H9 (cell line): ENCODE measurements around the gene SNX21. TPM values are rescaled to one million over a fixed set of nuclear protein-coding genes. Genes with fewer than 3 reads are reported as not detected.

ENCODE experiments used
- DNase-seq: peaks from one replicate; pipeline ENCODE4 v3.0.0-alpha.2; 2017
- H2AFZ ChIP-seq: one replicate; pipeline ENCODE4 v1.6.1; 2013; ENCODE audit warnings: mild to moderate bottlenecking, low read length, control low read depth, moderate library complexity
- H2AK5ac ChIP-seq: 2 replicates; pipeline ENCODE4 v1.6.1; 2013; ENCODE audit warnings: low read length, control low read depth, mixed read lengths; ENCODE audit not compliant: insufficient read length
- H2BK120ac ChIP-seq: one replicate; pipeline ENCODE4 v1.6.1; 2013; ENCODE audit warnings: low read depth, mild to moderate bottlenecking, low read length, control low read depth, inconsistent platforms; ENCODE audit not compliant: poor library complexity, severe bottlenecking
- H2BK12ac ChIP-seq: 2 replicates; pipeline ENCODE4 v1.6.1; 2013; ENCODE audit warnings: low read length, control low read depth, mixed read lengths, low read depth; ENCODE audit not compliant: insufficient read length
- H2BK15ac ChIP-seq: 2 replicates; pipeline ENCODE4 v1.6.1; 2013; ENCODE audit warnings: low read depth, low read length, control low read depth
- H2BK20ac ChIP-seq: one replicate; pipeline ENCODE4 v1.6.1; 2013; ENCODE audit warnings: low read depth, mild to moderate bottlenecking, low read length, control low read depth, inconsistent platforms; ENCODE audit not compliant: poor library complexity, severe bottlenecking
- H2BK5ac ChIP-seq: 2 replicates; pipeline ENCODE4 v1.6.1; 2013; ENCODE audit warnings: low read length, control low read depth, mixed read lengths; ENCODE audit not compliant: insufficient read length
- H3K14ac ChIP-seq: 2 replicates; pipeline ENCODE4 v1.6.1; 2013; ENCODE audit warnings: low read length, control low read depth; ENCODE audit not compliant: insufficient read depth
- H3K18ac ChIP-seq: 2 replicates; pipeline ENCODE4 v1.6.1; 2013; ENCODE audit warnings: low read depth, mild to moderate bottlenecking, mixed read lengths, low read length, control low read depth; ENCODE audit not compliant: insufficient read length
- H3K23ac ChIP-seq: 2 replicates; pipeline ENCODE4 v1.6.1; 2013; ENCODE audit warnings: low read length, control low read depth, mixed read lengths, low read depth; ENCODE audit not compliant: insufficient read length
- H3K23me2 ChIP-seq: 2 replicates; pipeline ENCODE4 v1.6.1; 2013; ENCODE audit warnings: low read depth, mild to moderate bottlenecking, mixed read lengths, low read length, control low read depth; ENCODE audit not compliant: insufficient read length, poor library complexity, severe bottlenecking
- H3K27ac ChIP-seq: 2 replicates; pipeline ENCODE4 v1.5.1; 2013; ENCODE audit warnings: low read length, control low read depth, mixed read lengths, low read depth; ENCODE audit not compliant: insufficient read length
- H3K27me3 ChIP-seq: 2 replicates; pipeline ENCODE4 v1.6.1; 2013; ENCODE audit warnings: low read length, control low read depth, inconsistent platforms; ENCODE audit not compliant: insufficient read depth
- H3K4ac ChIP-seq: 2 replicates; pipeline ENCODE4 v1.6.1; 2013; ENCODE audit warnings: low read depth, mild to moderate bottlenecking, control low read depth, inconsistent platforms, low read length, moderate library complexity
- H3K4me1 ChIP-seq: 2 replicates; pipeline ENCODE4 v1.6.1; 2013; ENCODE audit warnings: low read length, control low read depth, inconsistent platforms; ENCODE audit not compliant: insufficient read depth
- H3K4me2 ChIP-seq: 2 replicates; pipeline ENCODE4 v1.6.1; 2013; ENCODE audit warnings: low read length, control low read depth, mixed read lengths; ENCODE audit not compliant: insufficient read length, insufficient read depth
- H3K56ac ChIP-seq: 2 replicates; pipeline ENCODE4 v1.6.1; 2013; ENCODE audit warnings: low read depth, mild to moderate bottlenecking, mixed read lengths, low read length, control low read depth; ENCODE audit not compliant: insufficient read length
- H3K79me1 ChIP-seq: 2 replicates; pipeline ENCODE4 v1.6.1; 2013; ENCODE audit warnings: low read depth, mild to moderate bottlenecking, moderate library complexity, low read length, control low read depth, inconsistent platforms; ENCODE audit not compliant: insufficient read depth, poor library complexity, severe bottlenecking
- H3K79me2 ChIP-seq: 2 replicates; pipeline ENCODE4 v1.6.1; 2013; ENCODE audit warnings: low read length, control low read depth, inconsistent platforms; ENCODE audit not compliant: insufficient read depth
- H3K9ac ChIP-seq: 2 replicates; pipeline ENCODE4 v1.6.1; 2013; ENCODE audit warnings: low read length, control low read depth, mixed read lengths; ENCODE audit not compliant: insufficient read length; ENCODE audit errors: extremely low read depth
- H3K9me3 ChIP-seq: one replicate; pipeline ENCODE4 v1.6.1; 2013; ENCODE audit warnings: low read depth, low read length, inconsistent platforms; ENCODE audit not compliant: control insufficient read depth
- H3T11ph ChIP-seq: one replicate; pipeline ENCODE4 v1.6.1; 2013; ENCODE audit warnings: mild to moderate bottlenecking, low read length, control low read depth, inconsistent platforms
- H4K20me1 ChIP-seq: one replicate; pipeline ENCODE4 v1.6.1; 2013; ENCODE audit not compliant: control insufficient read depth, insufficient read length, insufficient read depth
- H4K5ac ChIP-seq: 2 replicates; pipeline ENCODE4 v1.6.1; 2013; ENCODE audit warnings: low read depth, mild to moderate bottlenecking, mixed read lengths, low read length, control low read depth; ENCODE audit not compliant: insufficient read length
- H4K8ac ChIP-seq: replicated peaks from 2 replicates; pipeline ENCODE4 v1.6.1; 2013; ENCODE audit warnings: low read length, control low read depth, mixed read lengths, low read depth; ENCODE audit not compliant: insufficient read length
- H4K91ac ChIP-seq: 2 replicates; pipeline ENCODE4 v1.6.1; 2013; ENCODE audit warnings: low read depth, mild to moderate bottlenecking, moderate library complexity, mixed read lengths, low read length, control low read depth; ENCODE audit not compliant: insufficient read length
- H3K27ac Mint-ChIP-seq, 3 experiments: 2 replicates in 2 of 3; 3 replicates in 1 of 3; pipeline ENCODE4 v1.8.0; 2020 to 2021; ENCODE audit warnings: mixed read lengths in 3 of 3, mild to moderate bottlenecking in 1 of 3, moderate library complexity in 1 of 3
- H3K27me3 Mint-ChIP-seq: 2 replicates; pipeline ENCODE4 v1.8.0; 2021; ENCODE audit warnings: low read depth, mild to moderate bottlenecking, moderate library complexity, mixed read lengths
- H3K36me3 Mint-ChIP-seq, 3 experiments: 2 replicates in 2 of 3; 3 replicates in 1 of 3; pipeline ENCODE4 v1.8.0; 2020 to 2021; ENCODE audit warnings: low read depth in 3 of 3, mixed read lengths in 3 of 3; ENCODE audit not compliant: insufficient read depth in 1 of 3
- H3K4me1 Mint-ChIP-seq, 2 experiments: 2 replicates each; pipeline ENCODE4 v1.8.0; 2020; ENCODE audit warnings: mixed read lengths in 2 of 2
- H3K4me3 Mint-ChIP-seq, 2 experiments: 2 replicates in 1 of 2; 3 replicates in 1 of 2; pipeline ENCODE4 v1.8.0; 2020 to 2021; ENCODE audit warnings: mild to moderate bottlenecking in 2 of 2, mixed read lengths in 2 of 2, moderate library complexity in 1 of 2
- H3K9me3 Mint-ChIP-seq, 2 experiments: 2 replicates in 1 of 2; 3 replicates in 1 of 2; pipeline ENCODE4 v1.8.0; 2020; ENCODE audit warnings: mild to moderate bottlenecking in 2 of 2, mixed read lengths in 2 of 2, moderate library complexity in 1 of 2
- WGBS: extraction: QIAGEN DNeasy Blood & Tissue Kit; methylation state at CpG from one replicate; pipeline ENCODE4 v1.1.7; 2013; ENCODE audit warnings: missing lambda C conversion rate, low lambda C conversion rate, mixed read lengths; ENCODE audit not compliant: insufficient read length; ENCODE audit errors: extremely low coverage; 5-methylcytosine and 5-hydroxymethylcytosine counted together
- total RNA-seq: library from RNA; stranded (reverse); gene quantifications from 2 replicates; pipeline ENCODE4 v1.2.1, GENCODE V29; 2021
- TF ChIP-seq, protein P1 (sequence below): fragments of 200-600 bp; sonication (generic); conservative IDR thresholded peaks from 3 replicates; pipeline ENCODE4 v1.8.0; 2021; ENCODE audit warnings: antibody characterized with exemption, mild to moderate bottlenecking

The SNX21 gene
- total RNA-seq, 1 experiment from 2014 or later: 20.5 TPM

DNA sequence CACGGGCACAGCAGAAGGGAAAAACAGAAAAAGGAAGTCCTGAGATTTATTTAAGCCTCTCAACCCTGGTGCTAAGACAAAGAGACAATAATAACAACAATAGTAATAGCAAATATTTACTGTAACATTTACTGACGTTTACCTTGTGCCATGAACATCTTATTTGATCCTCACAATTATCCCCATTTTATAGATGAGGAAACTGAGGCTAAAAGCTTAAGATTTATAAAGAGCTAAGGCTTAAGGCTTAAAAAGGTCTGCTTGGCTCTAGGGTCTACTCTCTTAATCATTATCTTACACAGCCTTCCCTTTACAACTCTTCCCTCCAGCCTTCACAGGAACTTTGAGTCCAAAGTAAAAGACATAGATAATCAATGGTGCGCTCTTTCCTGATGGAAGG is 45.2 kb upstream of the SNX21 start:
- WGBS: no CpG with 5 or more reads among the region's 3 CpGs
- no peak overlapping the region for H3K27ac Mint-ChIP-seq
- TF ChIP-seq, protein P1, sequence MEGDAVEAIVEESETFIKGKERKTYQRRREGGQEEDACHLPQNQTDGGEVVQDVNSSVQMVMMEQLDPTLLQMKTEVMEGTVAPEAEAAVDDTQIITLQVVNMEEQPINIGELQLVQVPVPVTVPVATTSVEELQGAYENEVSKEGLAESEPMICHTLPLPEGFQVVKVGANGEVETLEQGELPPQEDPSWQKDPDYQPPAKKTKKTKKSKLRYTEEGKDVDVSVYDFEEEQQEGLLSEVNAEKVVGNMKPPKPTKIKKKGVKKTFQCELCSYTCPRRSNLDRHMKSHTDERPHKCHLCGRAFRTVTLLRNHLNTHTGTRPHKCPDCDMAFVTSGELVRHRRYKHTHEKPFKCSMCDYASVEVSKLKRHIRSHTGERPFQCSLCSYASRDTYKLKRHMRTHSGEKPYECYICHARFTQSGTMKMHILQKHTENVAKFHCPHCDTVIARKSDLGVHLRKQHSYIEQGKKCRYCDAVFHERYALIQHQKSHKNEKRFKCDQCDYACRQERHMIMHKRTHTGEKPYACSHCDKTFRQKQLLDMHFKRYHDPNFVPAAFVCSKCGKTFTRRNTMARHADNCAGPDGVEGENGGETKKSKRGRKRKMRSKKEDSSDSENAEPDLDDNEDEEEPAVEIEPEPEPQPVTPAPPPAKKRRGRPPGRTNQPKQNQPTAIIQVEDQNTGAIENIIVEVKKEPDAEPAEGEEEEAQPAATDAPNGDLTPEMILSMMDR: no peak

More for the DNA sequence above, 45.2 kb upstream of the SNX21 start:
- Histone ChIP-seq H3K27ac (no peak overlapping the region), H3K14ac (no peak overlapping the region), H3K56ac (no peak overlapping the region), H3K27me3 (no peaks in the 10 kb centered on the region), H3T11ph (no peak overlapping the region), H3K79me2 (no peaks in the 10 kb centered on the region), H2BK15ac (no peak overlapping the region), H2BK20ac (no peak overlapping the region), H3K9ac (no peak overlapping the region), H3K23me2 (peaks cover 4% of the 10 kb centered on the region), H2BK12ac (no peak overlapping the region), H3K4me1 (peaks cover 5% of the 10 kb centered on the region), H4K8ac (no peak overlapping the region), H4K91ac (no peak overlapping the region), H4K20me1 (no peaks in the 10 kb centered on the region), H2AK5ac (no peak overlapping the region), H2AFZ (no peak overlapping the region), H3K4ac (no peak overlapping the region), H2BK120ac (no peak overlapping the region), H3K79me1 (no peaks in the 10 kb centered on the region), H3K9me3 (no peaks in the 10 kb centered on the region), H3K18ac (no peak overlapping the region), H4K5ac (no peak overlapping the region), H3K4me2 (no peak overlapping the region), H3K23ac (no peak overlapping the region), H2BK5ac (no peak overlapping the region)
- no peak for DNase-seq
- Mint-ChIP-seq H3K36me3 (peaks cover 0 to 4% (median 4%) of the 10 kb centered on the region in 3 experiments; a peak in 2 of 7 replicates), H3K4me1 (peaks cover 7 to 11% of the 10 kb centered on the region in 2 experiments), H3K9me3 (no peaks in the 10 kb centered on the region; a peak in 1 of 5 replicates), H3K27me3 (peaks cover 6% of the 10 kb centered on the region), H3K4me3 (no peak overlapping the region)
